Keratinocyte (primary cell): ENCODE measurements around the gene PTPN14.

Experiments
- CTCF ChIP-seq, 3 experiments: IDR thresholded peaks in 1 of 3; conservative IDR thresholded peaks in 1 of 3; optimal IDR thresholded peaks in 1 of 3; 2 replicates in 2 of 3; 3 replicates in 1 of 3; pipeline versions ENCODE3 to v1.5.1; 2011; ENCODE audit warnings: low read length in 3 of 3, mild to moderate bottlenecking in 3 of 3, moderate library complexity in 2 of 3, control low read depth in 1 of 3, inconsistent platforms in 1 of 3; ENCODE audit not compliant: insufficient read depth in 2 of 3; ENCODE audit errors: extremely low read depth in 1 of 3
- EZH2 ChIP-seq: IDR thresholded peaks from one replicate; pipeline ENCODE4 v1.6.1; 2012; ENCODE audit warnings: inconsistent platforms, mild to moderate bottlenecking, low read length, moderate library complexity

DNA sequence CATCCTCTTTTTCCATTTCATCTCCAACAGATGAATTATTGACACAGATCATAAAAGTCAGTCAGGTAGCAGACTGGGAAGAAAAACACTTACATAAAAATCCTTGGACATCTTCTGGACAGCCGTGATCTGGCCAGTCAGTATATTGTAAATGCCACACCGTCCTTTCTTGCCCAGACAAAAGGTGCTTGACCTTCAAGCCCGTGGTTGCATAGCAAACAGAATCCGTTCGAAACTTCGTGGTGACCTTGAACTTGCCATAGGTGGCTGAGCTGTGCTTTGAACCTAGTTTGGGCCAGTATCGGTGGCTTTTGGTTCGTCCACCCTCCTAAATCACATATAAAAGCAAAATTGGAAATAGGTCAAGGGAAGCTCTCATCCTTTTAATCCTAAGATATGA lies 182.0 kb downstream of the PTPN14 start:
- TF ChIP-seq CTCF (optimal IDR thresholded peaks at IDR 0.05 in 1 of 3, IDR thresholded peaks at IDR 0.05 in 1 of 3, conservative IDR thresholded peaks at IDR 0.05 in 1 of 3; ENCODE audit: extremely low read depth in 1 of 3, insufficient read depth in 2 of 3, low read length in 3 of 3) (no peak), EZH2 (no peak)
